ENCODE data around the gene TNS4.

- TF ChIP-seq JUNB (IDR thresholded peaks at IDR 0.05), result no peak
- TF ChIP-seq MAX (IDR thresholded peaks at IDR 0.05), result no peak
- TF ChIP-seq POLR2AphosphoS2 (conservative IDR thresholded peaks at IDR 0.05; ENCODE audit: low read length), result 0 out of 2 replicates have a peak, but pooled peaks have one; percentile 32
- no peak for TF ChIP-seq CHD2 (IDR thresholded peaks at IDR 0.05; ENCODE audit: low read length, partially characterized antibody)
- TF ChIP-seq CTCF (IDR thresholded peaks at IDR 0.05), result no peak
- no peak for TF ChIP-seq REST (IDR thresholded peaks at IDR 0.05)
- no peak for TF ChIP-seq RAD21 (conservative IDR thresholded peaks at IDR 0.05 in 1 of 2, IDR thresholded peaks at IDR 0.05 in 1 of 2)
Measured at GRCh38 chr17:40452921-40453378, 48.5 kb downstream of the TNS4 start.
